ENCODE data around the gene ATP12A.
A peak's percentile ranks its signal among the peaks of the same experiment; 100 is the strongest.

ATP12A gene

DNA sequence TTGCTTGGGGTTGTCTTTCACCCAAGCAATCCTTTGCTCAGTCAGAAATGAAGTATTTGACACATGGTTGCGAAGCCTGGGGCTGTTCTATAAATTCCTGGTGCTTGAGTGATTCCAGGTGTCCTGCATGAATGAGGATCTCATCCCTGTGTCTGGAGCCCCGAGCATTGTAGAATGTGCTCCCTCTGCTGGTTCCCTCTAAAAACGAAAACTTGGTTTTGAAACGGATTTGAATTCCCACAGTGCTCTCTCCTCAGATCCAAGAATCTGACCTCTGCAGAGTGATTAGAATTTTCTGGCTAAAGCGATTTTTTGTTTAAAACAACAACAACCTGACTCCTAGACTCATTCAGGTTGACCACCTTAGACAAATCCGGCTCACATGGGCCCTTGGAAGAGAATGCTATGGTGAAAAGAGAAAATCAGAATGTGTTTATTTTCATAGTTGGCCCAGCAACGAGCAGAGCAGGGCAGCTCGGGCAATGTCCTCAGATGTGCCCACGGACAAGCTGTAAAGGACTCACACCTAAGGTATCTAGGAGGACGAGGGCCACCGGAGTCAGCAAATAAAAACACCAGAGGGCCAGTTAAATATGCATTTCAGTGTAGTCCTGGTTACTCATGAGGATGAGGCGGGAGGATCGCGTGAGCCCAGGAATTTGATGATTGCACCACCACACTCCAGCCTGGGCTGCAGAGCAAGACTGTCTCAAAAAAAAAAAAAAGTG, 8.7 kb upstream of the ATP12A start:
- TF ChIP-seq L3MBTL2 (conservative IDR thresholded peaks at IDR 0.05), result no peak
- TF ChIP-seq SUZ12 (IDR thresholded peaks at IDR 0.05), result no peak
- no peak for TF ChIP-seq ARNT (IDR thresholded peaks at IDR 0.05)
- no peak for TF ChIP-seq ELF4 (IDR thresholded peaks at IDR 0.05)
- TF ChIP-seq CTBP1 (IDR thresholded peaks at IDR 0.05; ENCODE audit: borderline replicate concordance), result no peak
- ChIA-PET CTCF (interaction anchor here (0.7 to 1.0 kb wide), 2 partner anchors 10 to 177 kb away, joined by 3 to 4 read pairs; no protein-coding TSS in a partner anchor), POLR2A (no interaction called here)
- peak; percentile 59 for DNase-seq (ENCODE audit: extremely low spot score)

GRCh38 chr13:24672141-24673132, 7.8 kb upstream of the ATP12A start:
- TF ChIP-seq FOXK2 (IDR thresholded peaks at IDR 0.05) (no peak), HDGF (IDR thresholded peaks at IDR 0.05; ENCODE audit: borderline replicate concordance) (no peak), FOXA1 (IDR thresholded peaks at IDR 0.05) (no peak), FOXM1 (IDR thresholded peaks at IDR 0.05; ENCODE audit: borderline replicate concordance) (no peak), LEF1 (IDR thresholded peaks at IDR 0.05; ENCODE audit: borderline replicate concordance) (no peak), L3MBTL2 (conservative IDR thresholded peaks at IDR 0.05) (no peak), SUZ12 (IDR thresholded peaks at IDR 0.05) (no peak), BHLHE40 (IDR thresholded peaks at IDR 0.05; ENCODE audit: borderline replicate concordance) (no peak), PKNOX1 (IDR thresholded peaks at IDR 0.05) (no peak), ARNT (IDR thresholded peaks at IDR 0.05) (no peak), CTBP1 (IDR thresholded peaks at IDR 0.05; ENCODE audit: borderline replicate concordance) (no peak), TARDBP (IDR thresholded peaks at IDR 0.05) (no peak)
- POLR2A ChIA-PET, result no interaction called here
- DNase-seq (ENCODE audit: extremely low spot score), result no peak
- CTCF ChIA-PET, result interaction anchor here (0.7 to 1.3 kb wide), 4 partner anchors 11 to 177 kb away, joined by 3 to 4 read pairs (median 4); no protein-coding TSS in a partner anchor

DNA sequence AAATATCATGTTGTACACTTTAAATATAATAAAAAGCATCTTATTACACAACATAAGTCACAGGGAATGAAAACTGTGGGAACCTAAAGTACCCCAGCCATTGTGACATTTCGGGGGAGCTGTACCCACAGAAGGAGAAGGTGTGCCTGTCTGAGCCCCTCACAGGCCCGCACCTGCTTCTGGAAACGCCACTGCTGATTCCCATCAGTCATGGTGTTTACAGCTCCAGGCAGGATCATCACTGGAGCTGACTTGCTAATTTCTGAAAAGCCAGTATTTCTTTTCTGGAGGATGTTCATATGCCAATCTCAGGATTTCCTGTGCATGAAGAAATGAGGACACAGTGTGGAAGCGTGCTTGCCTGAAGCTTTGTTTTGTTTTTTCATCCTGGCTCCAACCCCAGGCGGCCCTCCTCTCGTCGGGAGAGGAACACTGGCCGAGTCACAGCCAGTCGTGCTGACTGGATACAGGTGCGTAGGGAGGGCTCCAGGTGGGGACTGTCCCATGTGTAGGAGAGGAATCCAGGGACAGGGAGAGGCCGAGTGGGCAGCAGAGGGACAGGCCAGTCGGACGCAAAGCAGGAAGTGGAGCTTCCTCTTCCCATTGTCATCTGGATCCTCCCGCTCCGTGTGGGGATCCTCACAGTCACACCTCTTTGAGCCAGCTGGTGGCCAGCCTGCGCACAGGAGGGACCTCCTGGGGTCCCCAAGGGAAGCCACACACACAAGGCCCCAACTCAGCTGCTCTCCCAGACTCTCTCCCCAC, 4.2 kb upstream of the ATP12A start:
- ChIA-PET CTCF (interaction anchor here (1.4 kb wide), 1 partner anchor 18 kb away, joined by 4 read pairs; no protein-coding TSS in a partner anchor), POLR2A (no interaction called here)
- no peak for DNase-seq (ENCODE audit: extremely low spot score)
- TF ChIP-seq PKNOX1 (IDR thresholded peaks at IDR 0.05), result no peak
- TF ChIP-seq FOXA1 (IDR thresholded peaks at IDR 0.05), result no peak
- no peak for TF ChIP-seq FOXM1 (IDR thresholded peaks at IDR 0.05; ENCODE audit: borderline replicate concordance)

GRCh38 chr13:24678151-24678550, 2.1 kb upstream of the ATP12A start:
- CTCF ChIA-PET, result interaction anchor here (0.6 to 1.2 kb wide), 3 partner anchors 8 to 117 kb away, joined by 3 to 6 read pairs (median 4); no protein-coding TSS in a partner anchor
- POLR2A ChIA-PET, result interaction anchor here (0.7 kb wide), 1 partner anchor 51 kb away, joined by 4 read pairs; no protein-coding TSS in a partner anchor
- DNase-seq (ENCODE audit: extremely low spot score), result no peak

DNA sequence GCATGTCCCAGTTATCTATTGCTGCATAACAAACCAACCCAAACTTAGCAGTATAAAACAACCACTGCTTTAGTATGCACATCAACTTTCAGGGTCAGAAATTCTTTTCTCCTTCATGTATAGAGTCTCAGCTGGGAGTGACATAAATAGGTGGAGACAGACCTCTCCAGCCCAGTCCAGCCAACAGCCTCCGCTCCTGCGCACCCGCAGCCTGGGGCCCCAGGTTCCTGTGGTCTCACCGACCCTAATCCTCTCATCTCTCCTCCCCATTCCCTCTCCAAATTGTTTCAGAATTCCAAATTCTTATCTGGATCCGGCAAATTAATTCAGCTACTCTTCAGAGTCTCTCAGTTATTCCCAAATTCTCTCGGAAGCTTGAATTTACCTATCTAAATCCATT, 522 bp upstream of the ATP12A start:
- ChIA-PET CTCF (no interaction called here), POLR2A (no interaction called here)
- DNase-seq (ENCODE audit: extremely low spot score), result no peak
- TF ChIP-seq HDGF (IDR thresholded peaks at IDR 0.05; ENCODE audit: borderline replicate concordance) (no peak), FOXK2 (IDR thresholded peaks at IDR 0.05) (no peak)

More at GRCh38 chr13:24678151-24678550, 2.1 kb upstream of the ATP12A start:
- no peak for TF ChIP-seq FOXM1 (IDR thresholded peaks at IDR 0.05; ENCODE audit: borderline replicate concordance)

- DNase-seq (ENCODE audit: extremely low spot score), result no peak
- TF ChIP-seq FOXK2 (IDR thresholded peaks at IDR 0.05) (no peak), ELF4 (IDR thresholded peaks at IDR 0.05) (no peak), LEF1 (IDR thresholded peaks at IDR 0.05; ENCODE audit: borderline replicate concordance) (no peak), L3MBTL2 (conservative IDR thresholded peaks at IDR 0.05) (no peak), CTBP1 (IDR thresholded peaks at IDR 0.05; ENCODE audit: borderline replicate concordance) (no peak), ARNT (IDR thresholded peaks at IDR 0.05) (no peak), ZNF384 (IDR thresholded peaks at IDR 0.05) (no peak), BHLHE40 (IDR thresholded peaks at IDR 0.05; ENCODE audit: borderline replicate concordance) (no peak)
- ChIA-PET POLR2A (no interaction called here), CTCF (interaction anchor here (0.6 kb wide), 1 partner anchor 97 kb away, joined by 3 read pairs; no protein-coding TSS in a partner anchor)
These were observed 855 bp downstream of the ATP12A start for GRCh38 chr13:24680921-24681604.

Data from HEK293T (cell line).